ENCODE data around the gene PMIS2.

Gene PMIS2

GRCh38 chr19:35585848-35586247 is at the start of gene PMIS2:
PMIS2 (plus strand) TSS chr19:35586173; CDS start chr19:35586260, 87 bp downstream.
- no peak for DNase-seq

GRCh38 chr19:35539314-35539713 is 46.7 kb upstream of the PMIS2 start:
- no peak for DNase-seq

- no peak for DNase-seq
These were observed 46.1 kb upstream of the PMIS2 start for GRCh38 chr19:35539850-35540249.

GRCh38 chr19:35540356-35540927 is 45.5 kb upstream of the PMIS2 start:
- no peak for DNase-seq

- no peak for DNase-seq
These were observed 43.8 kb upstream of the PMIS2 start for GRCh38 chr19:35542209-35542608.

- DNase-seq = no peak
These were observed 42.5 kb upstream of the PMIS2 start for GRCh38 chr19:35543280-35544109.

- no peak for DNase-seq
These were observed 41.7 kb upstream of the PMIS2 start for GRCh38 chr19:35544110-35544802.

- peak; percentile 93 for DNase-seq
These were observed 40.7 kb upstream of the PMIS2 start, which contains the start of gene TMEM147 for GRCh38 chr19:35545001-35545854. TMEM147 (plus strand) TSS chr19:35545626; CDS start chr19:35545740, 114 bp downstream.

GRCh38 chr19:35545855-35546381 is 40.1 kb upstream of the PMIS2 start:
- no peak for DNase-seq

- no peak for DNase-seq
These were observed 39.4 kb upstream of the PMIS2 start for GRCh38 chr19:35546532-35546931.

GRCh38 chr19:35549174-35549788 is 36.7 kb upstream of the PMIS2 start:
- DNase-seq = no peak

GRCh38 chr19:35549879-35550523 is 36.0 kb upstream of the PMIS2 start:
- no peak for DNase-seq

- DNase-seq = no peak
These were observed 34.7 kb upstream of the PMIS2 start for GRCh38 chr19:35551091-35551810.

- no peak for DNase-seq
These were observed 33.2 kb upstream of the PMIS2 start for GRCh38 chr19:35552534-35553384.

GRCh38 chr19:35553385-35554000 is 32.5 kb upstream of the PMIS2 start:
- DNase-seq = no peak

GRCh38 chr19:35554076-35554475 is 31.9 kb upstream of the PMIS2 start:
- DNase-seq = no peak

GRCh38 chr19:35555301-35556005 is 30.5 kb upstream of the PMIS2 start:
- DNase-seq = no peak

- DNase-seq = no peak
These were observed 29.9 kb upstream of the PMIS2 start for GRCh38 chr19:35556025-35556590.
